Immature natural killer cell (primary cell): ENCODE measurements around the gene ENC1. TPM values are rescaled to one million over a fixed set of nuclear protein-coding genes. Genes with fewer than 3 reads are reported as not detected.

Source experiments
- DNase-seq, 3 donors: peaks; one replicate each; pipeline ENCODE4 v3.0.0; 2022; ENCODE audit warnings: mixed read lengths in 1 of 3
- H3K27ac Mint-ChIP-seq, 6 donors: one replicate each; pipeline ENCODE4 v1.8.0; 2020; ENCODE audit warnings: mixed read lengths in 6 of 6, mild to moderate bottlenecking in 5 of 6, inconsistent platforms in 4 of 6, moderate library complexity in 3 of 6
- H3K27me3 Mint-ChIP-seq, 3 donors: one replicate each; pipeline ENCODE4 v1.8.0; 2020 to 2021; ENCODE audit warnings: low read depth in 3 of 3, mild to moderate bottlenecking in 3 of 3, mixed read lengths in 3 of 3, moderate library complexity in 3 of 3, inconsistent platforms in 1 of 3
- H3K36me3 Mint-ChIP-seq, 3 donors: one replicate each; pipeline ENCODE4 v1.8.0; 2020; ENCODE audit warnings: mixed read lengths in 3 of 3, inconsistent platforms in 2 of 3, mild to moderate bottlenecking in 2 of 3
- H3K4me1 Mint-ChIP-seq, 2 donors: one replicate each; pipeline ENCODE4 v1.8.0; 2020; ENCODE audit warnings: inconsistent platforms in 2 of 2, mild to moderate bottlenecking in 2 of 2, mixed read lengths in 2 of 2, moderate library complexity in 1 of 2
- H3K4me3 Mint-ChIP-seq, 5 donors: one replicate each; pipeline ENCODE4 v1.8.0; 2020; ENCODE audit warnings: mild to moderate bottlenecking in 5 of 5, mixed read lengths in 5 of 5, inconsistent platforms in 3 of 5, moderate library complexity in 3 of 5
- H3K9me3 Mint-ChIP-seq, 6 donors: one replicate each; pipeline ENCODE4 v1.8.0; 2020; ENCODE audit warnings: mild to moderate bottlenecking in 6 of 6, mixed read lengths in 6 of 6, inconsistent platforms in 4 of 6, moderate library complexity in 3 of 6
- polyA plus RNA-seq, 3 donors: library from polyadenylated mRNA; unstranded; fragments of 300-500 nt; fragmentation: Illumina TruSeq; gene quantifications; one replicate each; pipeline ENCODE4 v1.2.3, GENCODE V29; 2021

ENC1 gene
- polyA plus RNA-seq, 3 donors from 2014 or later, result 5.4 to 17.2 (median 12.7) TPM

DNA sequence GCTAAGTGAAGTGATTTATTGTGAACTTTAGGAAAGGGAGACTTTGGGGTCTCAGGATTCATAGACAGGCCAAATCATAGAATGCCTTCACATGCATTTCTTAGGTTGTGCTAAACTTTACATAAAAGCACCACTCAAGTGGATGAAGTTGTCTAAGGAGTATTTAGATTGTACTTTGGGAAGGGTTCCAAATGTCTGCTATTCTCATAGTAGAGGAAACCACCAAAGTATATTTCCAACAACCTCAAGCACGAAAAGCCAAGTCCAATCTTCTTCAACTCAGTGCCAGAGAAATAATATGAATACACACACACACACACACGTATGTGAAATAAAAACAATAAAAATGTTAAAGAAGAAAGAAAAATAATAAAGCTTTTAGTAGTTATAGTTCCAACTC is 41.8 kb downstream of the ENC1 start:
- Mint-ChIP-seq H3K36me3 (no peaks in the 10 kb centered on the region), H3K27ac (no peak overlapping the region), H3K27me3 (peaks cover 0 to 5% (median 3%) of the 10 kb centered on the region in 3 donors), H3K9me3 (peaks cover 0 to 2% (median 0%) of the 10 kb centered on the region in 6 donors), H3K4me3 (no peak overlapping the region), H3K4me1 (no peaks in the 10 kb centered on the region)
- no peak for DNase-seq

DNA sequence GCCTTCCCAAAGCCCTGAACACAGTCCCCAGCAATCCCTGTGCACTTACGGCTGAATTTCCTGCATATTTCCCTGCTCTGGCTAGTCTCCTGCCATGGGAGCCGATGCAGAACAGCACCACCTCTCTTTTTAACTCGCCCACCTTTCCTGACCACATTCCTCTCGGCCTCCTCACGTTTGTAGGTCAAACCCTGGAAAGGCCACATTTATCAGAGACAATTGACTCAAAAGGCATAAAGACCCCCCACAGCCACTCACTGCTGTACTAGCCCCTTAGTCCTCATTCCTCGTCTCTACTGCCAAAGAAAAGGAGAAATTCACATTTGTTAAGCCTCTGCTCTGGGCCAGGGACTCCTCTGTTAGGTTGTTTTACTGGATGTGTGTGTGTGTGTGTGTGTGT is 43.6 kb downstream of the ENC1 start:
- H3K4me3 Mint-ChIP-seq, result no peak overlapping the region
- no peak overlapping the region for H3K27ac Mint-ChIP-seq
- H3K36me3 Mint-ChIP-seq, result no peaks in the 10 kb centered on the region
- no peak for DNase-seq
- H3K27me3 Mint-ChIP-seq, result peaks cover 0 to 5% (median 3%) of the 10 kb centered on the region in 3 donors
- H3K9me3 Mint-ChIP-seq, result peaks cover 0 to 2% (median 0%) of the 10 kb centered on the region in 6 donors
- H3K4me1 Mint-ChIP-seq, result no peaks in the 10 kb centered on the region

DNA sequence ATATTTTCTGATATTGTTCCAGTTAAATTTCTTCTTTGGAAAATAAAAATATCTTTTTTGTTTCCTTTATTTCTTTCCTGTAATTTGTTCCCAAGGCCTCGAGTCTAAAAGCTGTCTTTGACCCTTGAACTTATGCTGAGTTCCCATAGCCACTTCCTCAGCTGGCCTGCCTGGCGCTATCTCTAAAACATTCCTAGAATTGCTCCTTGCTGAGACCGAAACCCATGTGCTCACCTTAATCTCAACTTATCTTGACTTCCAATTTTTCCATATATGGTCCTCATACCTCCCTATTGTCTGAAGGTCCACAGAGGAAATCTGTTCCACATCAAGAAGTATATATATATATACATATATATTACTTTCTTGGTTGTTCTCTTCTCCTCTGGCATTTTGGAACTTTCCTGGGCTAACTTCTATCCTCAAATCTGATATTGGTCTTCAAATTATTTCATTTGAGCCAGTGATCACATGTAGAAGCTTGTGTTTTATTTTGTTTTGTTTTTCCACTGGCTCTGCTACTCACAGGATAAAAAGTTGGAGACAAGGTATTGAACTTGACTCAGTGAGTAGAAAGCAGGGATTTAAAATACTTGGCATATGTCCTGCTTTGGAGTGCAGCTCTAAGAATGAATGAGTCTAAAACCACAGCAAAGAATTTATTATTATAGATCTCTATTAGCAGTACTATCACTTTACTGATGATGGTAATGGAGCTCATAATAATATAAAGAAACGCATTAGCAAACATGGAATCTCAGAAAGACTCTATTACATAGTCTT is 45.2 kb downstream of the ENC1 start:
- Mint-ChIP-seq H3K27me3 (peaks cover 0 to 8% (median 3%) of the 10 kb centered on the region in 3 donors), H3K27ac (no peak overlapping the region), H3K4me3 (no peak overlapping the region), H3K4me1 (no peaks in the 10 kb centered on the region), H3K9me3 (no peaks in the 10 kb centered on the region), H3K36me3 (no peaks in the 10 kb centered on the region)
- DNase-seq, result no peak

DNA sequence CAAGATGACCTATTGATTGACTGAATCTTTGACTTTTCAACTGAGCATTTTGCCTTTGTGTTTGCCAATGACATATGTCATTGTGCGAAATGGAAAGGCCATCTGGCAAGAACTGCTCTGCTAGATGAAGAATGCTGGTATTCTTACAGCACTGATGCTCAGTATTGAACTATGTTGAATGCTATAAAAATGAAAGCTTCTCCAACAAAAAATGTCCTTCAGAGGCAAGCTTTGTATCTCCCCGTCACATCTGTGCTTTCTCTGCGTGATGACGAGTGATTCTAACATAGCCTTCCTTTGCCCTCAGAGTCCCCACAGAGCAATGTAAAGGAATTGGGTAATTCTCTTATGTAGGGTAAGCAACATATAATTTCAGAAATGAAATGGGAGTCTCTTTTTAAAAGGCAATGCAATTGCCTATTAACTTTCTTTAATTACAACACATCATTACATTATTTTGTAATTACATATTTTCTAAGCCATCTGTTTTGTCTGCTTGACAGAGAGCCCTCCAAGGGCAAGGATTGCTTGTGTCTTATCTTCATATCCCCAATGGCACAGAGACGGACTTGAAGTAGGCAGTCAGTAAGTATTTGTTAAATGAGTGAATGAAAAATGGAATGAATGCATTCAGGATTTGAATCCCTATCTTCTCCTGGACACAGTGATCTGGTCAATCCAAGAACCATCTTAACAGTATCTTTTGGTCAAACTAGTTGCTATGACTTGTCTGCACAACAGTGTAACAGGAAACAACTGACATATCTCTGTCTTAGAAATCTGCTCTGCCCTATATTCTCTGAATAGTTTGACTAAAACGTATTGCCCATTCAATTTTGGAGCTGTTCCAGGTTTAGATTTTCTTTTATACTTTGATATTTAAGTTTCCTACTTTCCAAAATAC is 46.1 kb downstream of the ENC1 start:
- Mint-ChIP-seq H3K27ac (no peak overlapping the region), H3K4me1 (no peaks in the 10 kb centered on the region), H3K9me3 (no peaks in the 10 kb centered on the region), H3K4me3 (no peak overlapping the region), H3K27me3 (peaks cover 0 to 7% (median 3%) of the 10 kb centered on the region in 3 donors), H3K36me3 (no peaks in the 10 kb centered on the region)
- no peak for DNase-seq

DNA sequence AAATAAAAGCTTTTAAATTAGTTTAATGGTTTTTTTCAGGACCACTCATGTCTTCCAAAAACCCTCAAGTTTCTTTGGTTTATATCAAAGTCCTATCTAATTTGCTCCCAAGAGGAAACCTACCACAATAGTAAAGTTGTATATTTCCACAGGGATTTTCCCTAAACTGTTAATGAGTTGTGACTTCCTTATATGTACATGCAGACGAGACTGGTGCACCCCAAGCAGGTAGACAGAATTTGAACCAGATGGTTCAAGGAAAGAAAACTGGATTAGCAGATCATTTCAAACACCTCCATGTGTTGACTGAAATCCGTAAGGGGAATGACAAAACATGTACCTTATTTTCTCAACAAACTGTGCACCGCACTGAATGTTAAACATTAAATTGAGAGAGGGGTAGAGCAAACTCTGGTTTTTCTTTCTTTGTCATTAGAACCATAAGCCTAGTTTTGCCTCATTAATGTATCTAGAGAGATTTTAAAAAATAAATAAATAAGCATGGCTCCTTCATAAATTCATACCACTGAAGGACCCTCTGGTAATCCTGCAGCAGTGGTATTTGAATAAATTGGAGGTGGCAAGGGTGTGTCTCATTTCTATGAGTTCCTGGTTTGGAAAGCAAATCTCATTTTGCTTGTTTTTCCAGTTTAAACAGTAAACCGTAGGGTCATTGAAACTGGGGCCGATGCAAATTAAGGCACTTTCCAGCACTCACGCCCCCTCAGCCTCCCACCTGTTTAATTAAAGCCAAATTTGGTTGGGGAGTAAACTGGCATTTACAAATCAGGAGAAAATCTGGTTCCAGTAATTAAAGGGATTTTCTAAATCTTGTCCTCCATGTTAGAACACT is 51.1 kb downstream of the ENC1 start:
- Mint-ChIP-seq H3K27ac (no peak overlapping the region), H3K36me3 (no peaks in the 10 kb centered on the region), H3K4me1 (no peaks in the 10 kb centered on the region), H3K9me3 (no peaks in the 10 kb centered on the region), H3K4me3 (no peak overlapping the region), H3K27me3 (peaks cover 0 to 9% (median 2%) of the 10 kb centered on the region in 3 donors)
- no peak for DNase-seq

DNA sequence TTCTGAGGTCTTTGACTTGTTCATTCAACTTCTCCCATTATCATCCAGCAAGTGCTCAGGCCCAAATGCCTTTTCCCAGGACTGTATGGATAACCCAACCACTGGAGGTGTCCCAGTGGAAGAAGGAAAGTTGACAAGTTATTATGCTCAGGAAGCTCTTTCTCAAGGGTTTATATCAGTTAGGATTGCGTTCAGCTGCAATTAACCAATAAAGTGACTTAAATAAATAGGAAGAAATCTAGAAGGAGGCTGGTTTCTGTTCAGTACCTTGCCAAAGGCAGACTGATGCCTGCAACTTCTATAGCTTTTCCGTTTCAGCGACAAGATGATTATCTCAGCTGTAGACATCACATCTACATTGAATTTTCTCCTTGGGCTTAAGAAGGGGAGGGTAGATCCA is 52.1 kb downstream of the ENC1 start:
- peaks cover 2 to 9% (median 2%) of the 10 kb centered on the region in 3 donors for H3K27me3 Mint-ChIP-seq
- no peaks in the 10 kb centered on the region for H3K4me1 Mint-ChIP-seq
- H3K9me3 Mint-ChIP-seq, result no peaks in the 10 kb centered on the region

DNA sequence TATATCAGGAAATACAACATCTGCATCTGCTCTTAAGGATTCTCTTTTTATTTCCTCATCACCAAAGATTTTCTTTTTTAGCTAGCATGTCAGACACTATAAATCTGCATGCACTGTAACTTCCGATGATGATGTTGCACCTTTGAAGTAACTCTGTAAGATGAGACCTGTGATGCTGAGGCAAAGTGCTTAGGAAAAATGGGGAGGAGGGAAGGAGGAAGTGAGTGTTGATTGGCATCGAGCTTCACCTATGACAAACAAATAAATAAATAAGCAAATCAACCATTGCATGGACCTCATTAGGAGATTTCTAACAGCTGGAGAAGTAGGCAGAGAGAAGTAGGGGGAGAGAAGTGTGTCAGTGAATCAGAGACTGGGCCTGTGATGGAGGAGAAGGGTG is 52.6 kb downstream of the ENC1 start:
- no peak overlapping the region for H3K27ac Mint-ChIP-seq

More for the DNA sequence above, 52.1 kb downstream of the ENC1 start:
- Mint-ChIP-seq H3K36me3 (no peaks in the 10 kb centered on the region), H3K27ac (no peak overlapping the region), H3K4me3 (no peak overlapping the region)
- DNase-seq, result no peak

DNA sequence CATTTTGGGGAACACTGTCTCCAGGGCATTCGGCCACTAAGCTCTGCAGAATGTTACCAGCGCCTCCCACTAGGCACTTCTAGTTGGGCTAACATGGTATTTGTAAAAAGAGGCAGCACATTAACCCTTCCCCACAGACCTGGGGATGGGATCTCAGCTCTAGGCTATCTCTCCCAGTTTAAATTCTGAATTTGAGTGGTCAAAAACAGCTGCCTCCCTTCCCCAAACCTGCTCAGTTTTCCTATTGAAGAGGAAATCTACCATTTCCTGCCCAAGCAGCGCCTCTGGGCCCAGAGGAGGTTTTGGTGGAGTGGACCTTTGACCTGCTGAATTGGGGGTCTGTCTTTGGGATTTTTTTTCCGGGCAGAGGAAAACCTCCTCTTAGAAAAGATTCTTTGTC is 53.2 kb downstream of the ENC1 start:
- peaks cover 2 to 9% (median 2%) of the 10 kb centered on the region in 3 donors for H3K27me3 Mint-ChIP-seq
- H3K36me3 Mint-ChIP-seq, result no peaks in the 10 kb centered on the region
- H3K4me3 Mint-ChIP-seq, result no peak overlapping the region
- H3K9me3 Mint-ChIP-seq, result no peaks in the 10 kb centered on the region
- no peak overlapping the region for H3K27ac Mint-ChIP-seq
- DNase-seq, result no peak
- no peaks in the 10 kb centered on the region for H3K4me1 Mint-ChIP-seq

More for the DNA sequence above, 52.6 kb downstream of the ENC1 start:
- Mint-ChIP-seq H3K27me3 (peaks cover 2 to 9% (median 2%) of the 10 kb centered on the region in 3 donors), H3K4me3 (no peak overlapping the region), H3K4me1 (no peaks in the 10 kb centered on the region), H3K36me3 (no peaks in the 10 kb centered on the region), H3K9me3 (no peaks in the 10 kb centered on the region)
- no peak for DNase-seq

DNA sequence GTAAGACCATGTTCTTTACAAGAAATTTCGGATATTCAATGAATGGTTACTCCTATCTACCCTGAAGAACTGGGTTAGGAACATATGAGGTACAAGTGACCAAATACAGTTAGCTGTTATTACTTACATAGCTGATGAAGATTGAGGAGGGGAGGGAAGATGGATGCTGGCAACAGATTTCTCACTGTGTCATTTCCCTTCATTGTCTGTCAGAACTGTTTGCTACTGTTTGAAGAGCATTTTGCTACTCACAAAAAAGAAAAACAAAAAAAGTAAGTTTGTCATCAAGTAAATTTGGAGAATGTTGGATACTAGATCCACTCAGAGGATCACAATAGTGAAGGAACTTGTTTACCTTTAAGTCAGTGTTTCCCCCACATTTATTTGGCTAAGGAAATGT is 53.7 kb downstream of the ENC1 start:
- DNase-seq, result no peak
- no peak overlapping the region for H3K27ac Mint-ChIP-seq
- H3K27me3 Mint-ChIP-seq, result peaks cover 2 to 9% (median 2%) of the 10 kb centered on the region in 3 donors
- no peaks in the 10 kb centered on the region for H3K9me3 Mint-ChIP-seq
- H3K4me3 Mint-ChIP-seq, result no peak overlapping the region
- no peaks in the 10 kb centered on the region for H3K4me1 Mint-ChIP-seq
- no peaks in the 10 kb centered on the region for H3K36me3 Mint-ChIP-seq

DNA sequence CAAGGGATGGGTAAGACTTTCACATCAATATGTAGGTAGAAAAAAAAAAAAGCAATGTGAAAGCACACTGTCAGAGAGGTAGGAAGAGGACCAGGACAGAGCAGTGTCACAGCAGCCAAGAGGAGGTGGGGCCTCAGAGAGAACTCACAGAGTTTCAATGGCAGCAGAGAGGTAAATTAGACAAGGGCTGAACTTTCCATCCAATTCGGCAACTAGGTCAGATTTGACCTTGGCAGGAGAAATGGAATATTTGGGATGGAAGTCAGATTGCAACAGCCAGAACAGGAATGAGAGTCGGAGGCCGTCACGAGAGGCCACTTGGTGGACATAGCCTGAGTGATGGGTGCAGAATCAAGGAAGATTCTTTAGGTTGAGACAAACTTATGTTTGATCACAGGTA is 57.7 kb downstream of the ENC1 start:
- Mint-ChIP-seq H3K36me3 (no peaks in the 10 kb centered on the region), H3K27ac (no peak overlapping the region), H3K27me3 (peaks cover 2 to 6% (median 4%) of the 10 kb centered on the region in 3 donors), H3K4me3 (no peak overlapping the region), H3K9me3 (no peaks in the 10 kb centered on the region), H3K4me1 (peaks cover 18 to 22% of the 10 kb centered on the region in 2 donors)
- no peak for DNase-seq

DNA sequence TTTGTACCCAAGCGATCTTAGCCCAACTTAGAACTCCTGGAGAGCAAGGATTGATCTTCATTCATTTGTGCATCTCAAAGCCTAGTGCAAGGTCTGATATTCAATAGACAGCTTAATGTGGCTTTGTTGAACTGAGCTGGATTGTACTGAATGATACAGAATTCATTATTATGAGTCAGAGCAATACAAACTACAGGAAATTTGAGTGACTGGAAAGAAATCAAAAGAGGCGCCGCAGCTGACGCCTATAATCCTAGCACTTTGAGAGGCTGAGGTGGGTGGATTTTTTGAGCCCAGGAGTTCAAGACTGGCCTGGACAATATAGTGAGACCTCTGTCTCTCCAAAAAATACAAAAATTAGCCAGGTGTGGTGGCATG is 58.6 kb downstream of the ENC1 start:
- no peak for DNase-seq
- peaks cover 2 to 6% (median 4%) of the 10 kb centered on the region in 3 donors for H3K27me3 Mint-ChIP-seq
- no peaks in the 10 kb centered on the region for H3K36me3 Mint-ChIP-seq
- peaks cover 24 to 31% of the 10 kb centered on the region in 2 donors for H3K4me1 Mint-ChIP-seq
- H3K27ac Mint-ChIP-seq, result peak overlapping the region in 1 of 6 donors; percentile 24
- H3K4me3 Mint-ChIP-seq, result no peak overlapping the region
- H3K9me3 Mint-ChIP-seq, result no peaks in the 10 kb centered on the region

DNA sequence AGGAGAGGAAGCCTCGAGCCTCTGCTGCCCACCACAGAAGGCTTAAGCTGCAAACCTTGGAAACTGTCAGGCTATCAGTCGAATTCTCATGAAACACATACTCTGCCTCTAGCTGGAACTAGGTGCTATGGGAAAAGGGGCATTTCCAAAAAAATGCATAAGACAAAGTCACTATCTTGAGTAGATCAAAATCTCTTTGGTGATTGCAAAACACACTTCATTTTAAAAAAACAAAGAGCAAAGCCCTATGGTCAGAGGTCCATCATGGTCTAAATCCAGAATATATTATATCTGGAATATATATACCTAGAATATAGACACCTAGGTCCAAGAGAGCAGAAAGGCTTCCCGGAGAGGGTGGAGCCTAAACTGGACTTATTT is 59.8 kb downstream of the ENC1 start:
- peaks cover 2 to 6% (median 4%) of the 10 kb centered on the region in 3 donors for H3K27me3 Mint-ChIP-seq
- DNase-seq, result no peak
- no peak overlapping the region for H3K4me3 Mint-ChIP-seq
- no peaks in the 10 kb centered on the region for H3K36me3 Mint-ChIP-seq
- peaks cover 30 to 44% of the 10 kb centered on the region in 2 donors for H3K4me1 Mint-ChIP-seq
- H3K27ac Mint-ChIP-seq, result peak overlapping the region in 2 of 6 donors; percentile 49 to 89
- no peaks in the 10 kb centered on the region for H3K9me3 Mint-ChIP-seq

DNA sequence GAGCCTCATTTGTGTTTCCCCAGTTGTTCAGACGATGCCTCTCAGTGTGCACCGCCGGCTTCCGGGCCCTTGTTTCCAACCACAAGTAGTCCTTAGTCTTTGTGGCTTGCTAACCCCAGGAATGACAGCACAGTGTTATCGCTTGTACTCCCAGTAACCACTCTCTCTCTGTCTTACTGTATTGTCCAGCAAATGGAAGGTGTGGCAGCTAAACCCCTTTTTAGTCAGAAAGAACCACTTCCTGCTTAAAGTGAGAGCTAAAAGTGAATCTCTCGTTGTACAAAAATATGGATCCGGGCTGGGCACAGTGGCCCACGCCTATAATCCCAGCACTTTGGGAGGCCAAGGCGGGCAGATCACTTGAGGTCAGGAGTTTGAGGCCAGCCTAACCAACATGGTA is 61.3 kb downstream of the ENC1 start:
- Mint-ChIP-seq H3K27ac (peak overlapping the region; percentile 35 to 95 (median 82)), H3K36me3 (no peaks in the 10 kb centered on the region), H3K4me3 (peak overlapping the region; percentile 50 to 90 (median 71)), H3K27me3 (peaks cover 0 to 6% (median 2%) of the 10 kb centered on the region in 3 donors), H3K4me1 (peaks cover 30 to 45% of the 10 kb centered on the region in 2 donors), H3K9me3 (no peaks in the 10 kb centered on the region)
- DNase-seq, result peak; percentile 65 to 77 (median 66)
